ENCODE measurements around the gene CMKLR1. TPM values are rescaled to one million over a fixed set of nuclear protein-coding genes. Genes with fewer than 3 reads are reported as not detected.

The CMKLR1 gene
- total and polyA plus RNA-seq, 2 donors from 2014 or later = 6.1 to 25.7 TPM

DNA sequence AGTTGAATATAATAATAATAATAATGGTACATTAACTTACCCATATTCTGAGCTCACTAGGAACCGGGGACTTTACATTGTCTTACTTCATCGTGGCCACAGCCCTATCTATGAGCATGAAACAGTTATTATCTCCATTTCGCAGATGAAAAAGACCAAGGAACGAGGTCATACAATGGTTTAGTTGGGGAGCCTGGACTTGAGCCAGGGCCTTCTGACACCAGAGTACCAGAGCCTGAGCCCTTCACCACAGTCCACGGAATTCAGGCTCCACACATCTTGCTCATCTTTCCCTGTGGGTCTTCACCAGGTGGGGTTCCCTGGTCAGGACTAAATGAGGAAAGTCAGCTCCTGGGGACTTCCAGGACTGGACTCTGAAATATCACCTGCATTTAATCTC lies 31.3 kb upstream of the CMKLR1 start:
- FAIRE-seq = no peak
- H3K4me1 ChIP-seq (ENCODE audit: control insufficient read depth in 2 of 3, insufficient read depth in 2 of 3, low read depth in 1 of 3, low read length in 3 of 3) = no peaks in the 10 kb centered on the region
- H3K36me3 ChIP-seq (ENCODE audit: control insufficient read depth in 2 of 3, insufficient read depth in 3 of 3, low read length in 3 of 3) = no peaks in the 10 kb centered on the region
- no peak overlapping the region for H3K9ac ChIP-seq (ENCODE audit: low read length in 3 of 3)
- no peak overlapping the region for H3K4me3 ChIP-seq (ENCODE audit: low read length in 3 of 3)
- H3K27ac ChIP-seq (ENCODE audit: low read depth in 2 of 2, low read length in 2 of 2) = no peak overlapping the region
- intact Hi-C loops (cut with DNase I) = no loop called here
- H3K9me3 ChIP-seq (ENCODE audit: control insufficient read depth in 2 of 3, insufficient read depth in 1 of 3, low read length in 3 of 3) = peaks cover 0 to 19% (median 7%) of the 10 kb centered on the region in 3 donors
- H3K27me3 ChIP-seq (ENCODE audit: control insufficient read depth, insufficient read depth, low read length) = no peaks in the 10 kb centered on the region
- TF ChIP-seq, protein P1, sequence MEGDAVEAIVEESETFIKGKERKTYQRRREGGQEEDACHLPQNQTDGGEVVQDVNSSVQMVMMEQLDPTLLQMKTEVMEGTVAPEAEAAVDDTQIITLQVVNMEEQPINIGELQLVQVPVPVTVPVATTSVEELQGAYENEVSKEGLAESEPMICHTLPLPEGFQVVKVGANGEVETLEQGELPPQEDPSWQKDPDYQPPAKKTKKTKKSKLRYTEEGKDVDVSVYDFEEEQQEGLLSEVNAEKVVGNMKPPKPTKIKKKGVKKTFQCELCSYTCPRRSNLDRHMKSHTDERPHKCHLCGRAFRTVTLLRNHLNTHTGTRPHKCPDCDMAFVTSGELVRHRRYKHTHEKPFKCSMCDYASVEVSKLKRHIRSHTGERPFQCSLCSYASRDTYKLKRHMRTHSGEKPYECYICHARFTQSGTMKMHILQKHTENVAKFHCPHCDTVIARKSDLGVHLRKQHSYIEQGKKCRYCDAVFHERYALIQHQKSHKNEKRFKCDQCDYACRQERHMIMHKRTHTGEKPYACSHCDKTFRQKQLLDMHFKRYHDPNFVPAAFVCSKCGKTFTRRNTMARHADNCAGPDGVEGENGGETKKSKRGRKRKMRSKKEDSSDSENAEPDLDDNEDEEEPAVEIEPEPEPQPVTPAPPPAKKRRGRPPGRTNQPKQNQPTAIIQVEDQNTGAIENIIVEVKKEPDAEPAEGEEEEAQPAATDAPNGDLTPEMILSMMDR (IDR thresholded peaks at IDR 0.05; ENCODE audit: borderline replicate concordance, extremely low read depth, insufficient read depth) = no peak
- no peak for DNase-seq

DNA sequence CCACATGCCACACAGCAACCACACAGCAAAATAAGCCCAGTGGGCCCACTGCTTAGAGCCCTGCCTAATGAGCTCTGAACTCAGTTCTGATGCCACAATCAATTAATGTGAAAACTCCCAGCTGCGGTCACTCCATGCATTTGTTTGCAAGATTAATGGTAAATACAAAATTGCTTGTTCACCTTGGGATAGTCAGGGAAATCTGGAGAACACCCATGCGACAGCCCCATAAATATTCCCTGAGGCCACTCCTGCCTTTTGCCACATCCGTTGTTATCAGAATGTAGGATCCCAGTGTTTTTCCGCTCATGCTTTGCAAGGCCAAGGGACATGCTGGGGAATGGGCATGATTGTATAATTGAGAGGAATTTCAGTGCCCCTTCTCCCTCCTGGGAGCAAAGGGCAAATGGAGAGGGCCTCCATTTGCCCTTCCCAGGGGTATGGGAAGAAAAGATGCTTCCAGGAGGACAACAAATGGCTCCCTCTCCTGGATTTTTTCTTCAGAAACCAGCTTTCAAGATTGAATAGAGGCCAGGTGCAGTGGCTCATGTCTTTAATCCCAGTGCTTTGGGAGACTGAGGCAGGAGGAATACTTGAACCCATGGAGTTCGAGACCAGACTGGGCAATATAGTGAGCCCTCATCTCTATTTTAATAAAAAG lies 30.8 kb upstream of the CMKLR1 start:
- H3K9ac ChIP-seq (ENCODE audit: low read length in 3 of 3) = no peak overlapping the region
- H3K9me3 ChIP-seq (ENCODE audit: control insufficient read depth in 2 of 3, insufficient read depth in 1 of 3, low read length in 3 of 3) = peaks cover 0 to 18% (median 7%) of the 10 kb centered on the region in 3 donors
- H3K36me3 ChIP-seq (ENCODE audit: control insufficient read depth in 2 of 3, insufficient read depth in 3 of 3, low read length in 3 of 3) = no peaks in the 10 kb centered on the region
- TF ChIP-seq, protein P1 (IDR thresholded peaks at IDR 0.05; ENCODE audit: borderline replicate concordance, extremely low read depth, insufficient read depth) = no peak
- FAIRE-seq (no peak), DNase-seq (no peak)
- H3K27ac ChIP-seq (ENCODE audit: low read depth in 2 of 2, low read length in 2 of 2) = no peak overlapping the region
- H3K4me1 ChIP-seq (ENCODE audit: control insufficient read depth in 2 of 3, insufficient read depth in 2 of 3, low read depth in 1 of 3, low read length in 3 of 3) = no peaks in the 10 kb centered on the region
- no peak overlapping the region for H3K4me3 ChIP-seq (ENCODE audit: low read length in 3 of 3)
- H3K27me3 ChIP-seq (ENCODE audit: control insufficient read depth, insufficient read depth, low read length) = no peaks in the 10 kb centered on the region
- intact Hi-C loops (cut with DNase I) = no loop called here

DNA sequence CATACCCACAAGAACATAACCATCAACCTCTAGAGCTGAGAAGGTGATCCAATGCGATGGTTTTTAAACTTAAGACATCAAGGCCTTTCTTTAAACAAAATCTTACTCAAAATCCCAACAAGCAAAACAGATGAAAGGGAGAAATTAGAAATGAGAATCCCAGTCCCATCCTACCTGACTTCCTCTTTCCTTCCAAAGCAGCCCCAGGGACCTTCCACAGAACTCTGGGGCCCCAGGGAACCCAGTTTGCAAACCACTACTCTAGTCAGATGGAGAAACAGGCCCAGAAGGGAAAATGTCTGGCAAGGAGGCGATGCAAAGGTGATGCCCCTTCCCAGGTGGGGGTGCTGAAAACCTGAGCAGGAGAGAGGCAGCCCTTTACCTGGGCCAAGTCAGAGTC lies 29.0 kb upstream of the CMKLR1 start:
- FAIRE-seq = no peak
- Histone ChIP-seq H3K27me3 (ENCODE audit: control insufficient read depth, insufficient read depth, low read length) (no peaks in the 10 kb centered on the region), H3K9ac (ENCODE audit: low read length in 3 of 3) (no peak overlapping the region), H3K4me3 (ENCODE audit: low read length in 3 of 3) (no peak overlapping the region), H3K9me3 (ENCODE audit: control insufficient read depth in 2 of 3, insufficient read depth in 1 of 3, low read length in 3 of 3) (peaks cover 0 to under 1% (median 0%) of the 10 kb centered on the region in 3 donors), H3K4me1 (ENCODE audit: control insufficient read depth in 2 of 3, insufficient read depth in 2 of 3, low read depth in 1 of 3, low read length in 3 of 3) (peaks cover 0 to 2% (median 0%) of the 10 kb centered on the region in 3 donors), H3K36me3 (ENCODE audit: control insufficient read depth in 2 of 3, insufficient read depth in 3 of 3, low read length in 3 of 3) (no peaks in the 10 kb centered on the region), H3K27ac (ENCODE audit: low read depth in 2 of 2, low read length in 2 of 2) (no peak overlapping the region)
- intact Hi-C loops (cut with DNase I) = no loop called here
- no peak for DNase-seq
- TF ChIP-seq, protein P1 (IDR thresholded peaks at IDR 0.05; ENCODE audit: borderline replicate concordance, extremely low read depth, insufficient read depth) = no peak

All from kidney (tissue), 14 donors.